PFSK-1 (cell line): ENCODE data around the gene DTNA.

Experiments
- POLR2AphosphoS5 ChIP-seq: IDR thresholded peaks from 2 replicates; pipeline ENCODE4 v1.6.1; 2012; ENCODE audit warnings: low read depth, mild to moderate bottlenecking, control low read depth, low read length, moderate library complexity
- TAF1 ChIP-seq: IDR thresholded peaks from 2 replicates; pipeline ENCODE4 v1.6.1; 2012; ENCODE audit warnings: low read length, control low read depth, borderline replicate concordance; ENCODE audit not compliant: insufficient read depth
- TF ChIP-seq, protein P1 (sequence below), 2 experiments: IDR thresholded peaks; 2 replicates each; pipeline versions ENCODE4 v1.6.1 to v1.8.0; 2011 to 2012; ENCODE audit warnings: low read depth in 2 of 2, low read length in 2 of 2, control low read depth in 1 of 2, inconsistent platforms in 1 of 2, mild to moderate bottlenecking in 1 of 2, moderate library complexity in 1 of 2; ENCODE audit not compliant: insufficient read depth in 1 of 2

DNA sequence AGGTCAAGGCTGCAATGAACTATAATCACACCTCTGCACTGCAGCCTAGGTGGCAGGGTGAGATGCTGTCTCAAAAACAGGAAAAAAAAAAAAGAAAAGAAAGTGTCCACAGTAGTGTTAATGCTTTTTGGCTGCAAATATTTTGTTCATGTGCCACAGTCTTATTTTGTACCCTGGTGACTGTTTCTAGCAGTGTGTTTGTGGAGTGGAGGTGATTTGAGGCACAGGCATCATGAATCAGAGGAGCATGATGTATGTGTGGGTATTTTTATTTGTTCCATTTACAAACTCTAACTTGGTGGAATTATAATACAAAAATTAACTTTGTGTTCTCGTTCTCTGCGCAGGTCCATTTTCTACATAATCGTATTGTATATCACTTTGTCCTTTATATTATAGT is 30.6 kb downstream of the DTNA start:
- TF ChIP-seq POLR2AphosphoS5 (no peak), TAF1 (no peak)
- TF ChIP-seq, protein P1, sequence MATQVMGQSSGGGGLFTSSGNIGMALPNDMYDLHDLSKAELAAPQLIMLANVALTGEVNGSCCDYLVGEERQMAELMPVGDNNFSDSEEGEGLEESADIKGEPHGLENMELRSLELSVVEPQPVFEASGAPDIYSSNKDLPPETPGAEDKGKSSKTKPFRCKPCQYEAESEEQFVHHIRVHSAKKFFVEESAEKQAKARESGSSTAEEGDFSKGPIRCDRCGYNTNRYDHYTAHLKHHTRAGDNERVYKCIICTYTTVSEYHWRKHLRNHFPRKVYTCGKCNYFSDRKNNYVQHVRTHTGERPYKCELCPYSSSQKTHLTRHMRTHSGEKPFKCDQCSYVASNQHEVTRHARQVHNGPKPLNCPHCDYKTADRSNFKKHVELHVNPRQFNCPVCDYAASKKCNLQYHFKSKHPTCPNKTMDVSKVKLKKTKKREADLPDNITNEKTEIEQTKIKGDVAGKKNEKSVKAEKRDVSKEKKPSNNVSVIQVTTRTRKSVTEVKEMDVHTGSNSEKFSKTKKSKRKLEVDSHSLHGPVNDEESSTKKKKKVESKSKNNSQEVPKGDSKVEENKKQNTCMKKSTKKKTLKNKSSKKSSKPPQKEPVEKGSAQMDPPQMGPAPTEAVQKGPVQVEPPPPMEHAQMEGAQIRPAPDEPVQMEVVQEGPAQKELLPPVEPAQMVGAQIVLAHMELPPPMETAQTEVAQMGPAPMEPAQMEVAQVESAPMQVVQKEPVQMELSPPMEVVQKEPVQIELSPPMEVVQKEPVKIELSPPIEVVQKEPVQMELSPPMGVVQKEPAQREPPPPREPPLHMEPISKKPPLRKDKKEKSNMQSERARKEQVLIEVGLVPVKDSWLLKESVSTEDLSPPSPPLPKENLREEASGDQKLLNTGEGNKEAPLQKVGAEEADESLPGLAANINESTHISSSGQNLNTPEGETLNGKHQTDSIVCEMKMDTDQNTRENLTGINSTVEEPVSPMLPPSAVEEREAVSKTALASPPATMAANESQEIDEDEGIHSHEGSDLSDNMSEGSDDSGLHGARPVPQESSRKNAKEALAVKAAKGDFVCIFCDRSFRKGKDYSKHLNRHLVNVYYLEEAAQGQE (IDR thresholded peaks at IDR 0.05; ENCODE audit: insufficient read depth in 1 of 2, low read depth in 2 of 2, low read length in 2 of 2) = no peak
